ENCODE data around the gene ANKAR. TPM values are rescaled to one million over a fixed set of nuclear protein-coding genes. Genes with fewer than 3 reads are reported as not detected.
"Not testable (repeated sequence)": the region's sequence is repeated elsewhere in the genome, so short reads cannot be mapped to it uniquely, and the experiment has no call there.

Gene ANKAR
- total RNA-seq, 1 donor from 2014 or later, result 0.75 TPM

DNA sequence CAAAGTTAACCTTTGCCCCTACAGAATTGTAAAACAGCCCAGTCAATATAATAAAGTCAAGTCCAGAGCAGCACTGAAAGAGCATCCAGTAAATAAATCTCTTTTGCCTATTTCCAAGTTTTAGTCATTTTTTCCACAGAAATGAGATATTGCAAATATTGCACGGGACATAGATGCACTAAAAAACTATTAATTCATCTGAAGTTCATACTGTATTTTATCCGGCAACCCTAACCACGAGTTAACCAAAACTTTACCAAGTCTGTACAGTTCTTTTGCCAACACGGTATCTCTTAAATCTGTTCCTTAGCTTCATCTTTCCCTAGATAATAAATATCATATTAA lies 13.7 kb upstream of the ANKAR start:
- intact Hi-C loops (cut with DNase I), result loop anchor here (1.0 to 2.0 kb wide), 3 partner anchors 14 to 124 kb away; partner anchors contain the start of genes ANKAR, ORMDL1 and PMS1
- Histone ChIP-seq H3K27me3 (no peaks in the 10 kb centered on the region), H3K4me3 (no peak overlapping the region), H3K4me1 (peaks cover 4 to 33% of the 10 kb centered on the region in 2 donors), H3K36me3 (peaks cover 0 to under 1% of the 10 kb centered on the region in 2 donors), H3K27ac (no peak overlapping the region), H3K9me3 (no peaks in the 10 kb centered on the region)
- DNase-seq (ENCODE audit: low spot score in 2 of 2), result no peak
- TF ChIP-seq, protein P1, sequence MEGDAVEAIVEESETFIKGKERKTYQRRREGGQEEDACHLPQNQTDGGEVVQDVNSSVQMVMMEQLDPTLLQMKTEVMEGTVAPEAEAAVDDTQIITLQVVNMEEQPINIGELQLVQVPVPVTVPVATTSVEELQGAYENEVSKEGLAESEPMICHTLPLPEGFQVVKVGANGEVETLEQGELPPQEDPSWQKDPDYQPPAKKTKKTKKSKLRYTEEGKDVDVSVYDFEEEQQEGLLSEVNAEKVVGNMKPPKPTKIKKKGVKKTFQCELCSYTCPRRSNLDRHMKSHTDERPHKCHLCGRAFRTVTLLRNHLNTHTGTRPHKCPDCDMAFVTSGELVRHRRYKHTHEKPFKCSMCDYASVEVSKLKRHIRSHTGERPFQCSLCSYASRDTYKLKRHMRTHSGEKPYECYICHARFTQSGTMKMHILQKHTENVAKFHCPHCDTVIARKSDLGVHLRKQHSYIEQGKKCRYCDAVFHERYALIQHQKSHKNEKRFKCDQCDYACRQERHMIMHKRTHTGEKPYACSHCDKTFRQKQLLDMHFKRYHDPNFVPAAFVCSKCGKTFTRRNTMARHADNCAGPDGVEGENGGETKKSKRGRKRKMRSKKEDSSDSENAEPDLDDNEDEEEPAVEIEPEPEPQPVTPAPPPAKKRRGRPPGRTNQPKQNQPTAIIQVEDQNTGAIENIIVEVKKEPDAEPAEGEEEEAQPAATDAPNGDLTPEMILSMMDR (IDR thresholded peaks at IDR 0.05), result no peak

GRCh38 chr2:189661148-189661956 lies 13.1 kb upstream of the ANKAR start, which contains the start of gene ASNSD1:
Gene ASNSD1 (plus strand): TSS chr2:189661459. CDS start chr2:189666133, 4,674 bp downstream.
- peak; percentile 98 to 100 for DNase-seq (ENCODE audit: low spot score in 2 of 2)
- Histone ChIP-seq H3K27me3 (no peaks in the 10 kb centered on the region), H3K9me3 (no peaks in the 10 kb centered on the region), H3K36me3 (peaks cover 0 to 6% of the 10 kb centered on the region in 2 donors), H3K4me1 (peaks cover 4 to 33% of the 10 kb centered on the region in 2 donors), H3K4me3 (peak within 1 kb of the TSS; percentile 75 to 96), H3K27ac (peak within 1 kb of the TSS; percentile 81 to 85)
- TF ChIP-seq, protein P1 (IDR thresholded peaks at IDR 0.05), result peak; percentile 95 to 98 (median 96)
- intact Hi-C loops (cut with DNase I), result loop anchor here (1.0 to 2.0 kb wide), 3 partner anchors 13 to 123 kb away; partner anchors contain the start of genes ANKAR, ORMDL1 and PMS1

GRCh38 chr2:189661957-189662321 lies 12.5 kb upstream of the ANKAR start:
- peaks cover 0 to 12% of the 10 kb centered on the region in 2 donors for H3K36me3 ChIP-seq
- H3K4me3 ChIP-seq, result peak overlapping the region; percentile 75 to 96
- TF ChIP-seq, protein P1 (IDR thresholded peaks at IDR 0.05), result no peak
- H3K27me3 ChIP-seq, result no peaks in the 10 kb centered on the region
- intact Hi-C loops (cut with DNase I), result loop anchor here (1.0 to 2.0 kb wide), 3 partner anchors 12 to 123 kb away; partner anchors contain the start of genes ANKAR, ORMDL1 and PMS1
- peak overlapping the region; percentile 81 to 85 for H3K27ac ChIP-seq
- DNase-seq (ENCODE audit: low spot score in 2 of 2), result no peak
- H3K4me1 ChIP-seq, result peaks cover 4 to 33% of the 10 kb centered on the region in 2 donors
- no peaks in the 10 kb centered on the region for H3K9me3 ChIP-seq

- no peak for DNase-seq (ENCODE audit: low spot score in 2 of 2)
- intact Hi-C loops (cut with DNase I), result no loop called here
- Histone ChIP-seq H3K4me3 (peak overlapping the region; percentile 75 to 96), H3K9me3 (no peaks in the 10 kb centered on the region), H3K27ac (no peak overlapping the region), H3K27me3 (no peaks in the 10 kb centered on the region), H3K4me1 (peaks cover 4 to 28% of the 10 kb centered on the region in 2 donors), H3K36me3 (peaks cover 7 to 17% of the 10 kb centered on the region in 2 donors)
- TF ChIP-seq, protein P1 (IDR thresholded peaks at IDR 0.05), result no peak
Observed at GRCh38 chr2:189662669-189663226, 11.7 kb upstream of the ANKAR start.

- H3K9me3 ChIP-seq; H3K4me3 ChIP-seq; intact Hi-C loops (cut with DNase I); H3K27me3 ChIP-seq; DNase-seq (ENCODE audit: low spot score in 2 of 2); H3K27ac ChIP-seq: not testable (repeated sequence)
- peaks cover 0 to 23% of the 10 kb centered on the region in 2 donors for H3K4me1 ChIP-seq
- H3K36me3 ChIP-seq, result peaks cover 11 to 23% of the 10 kb centered on the region in 2 donors
Observed at GRCh38 chr2:189663319-189663718, 11.2 kb upstream of the ANKAR start.

GRCh38 chr2:189669913-189670312 lies 4.6 kb upstream of the ANKAR start:
- Histone ChIP-seq H3K36me3 (peaks cover 14 to 53% of the 10 kb centered on the region in 2 donors), H3K27me3 (no peaks in the 10 kb centered on the region), H3K4me3 (no peak overlapping the region), H3K9me3 (no peaks in the 10 kb centered on the region), H3K27ac (no peak overlapping the region), H3K4me1 (peaks cover 0 to 7% of the 10 kb centered on the region in 2 donors)
- intact Hi-C loops (cut with DNase I), result loop anchor here (5.0 kb wide), 1 partner anchor 92 kb away; the partner anchor contains the start of gene OSGEPL1
- TF ChIP-seq, protein P1 (IDR thresholded peaks at IDR 0.05), result no peak
- no peak for DNase-seq (ENCODE audit: low spot score in 2 of 2)
